RWPE1 (cell line): ENCODE measurements around the gene CKS1B.

ENCODE experiments used
- CTCF ChIA-PET: fragments of 350-600 bp; sonication (Branson Sonifier 250); formaldehyde crosslinking; extraction: SDS; loops from one replicate; lab custom pipeline; 2021; lab: Yijun Ruan, JAX
- POLR2A ChIA-PET: fragments of 400-600 bp; formaldehyde crosslinking; extraction: SDS; loops from one replicate; lab custom pipeline; 2020; ENCODE audit warnings: antibody characterized with exemption; ENCODE audit not compliant: low non-redundant PET; lab: Yijun Ruan, JAX
- DNase-seq: peaks from one replicate; pipeline ENCODE4 v3.0.0; 2012; ENCODE audit warnings: low spot score
- H3K27ac ChIP-seq: fragments of 450-650 bp; 2 replicates; pipeline ENCODE4 v1.5.1; 2017
- CTCF ChIP-seq: fragments of 450-650 bp; conservative IDR thresholded peaks from 2 replicates; pipeline ENCODE4 v1.5.1; 2017; ENCODE audit warnings: low read depth, mild to moderate bottlenecking

CKS1B gene

GRCh38 chr1:155012776-155013602, 38.5 kb downstream of the CKS1B start:
- TF ChIP-seq CTCF: no peak
- POLR2A ChIA-PET: no interaction called here
- DNase-seq: no peak
- peak overlapping the region; percentile 100 for H3K27ac ChIP-seq
- CTCF ChIA-PET: interaction anchor here (1.2 to 1.3 kb wide), 2 partner anchors 9 to 40 kb away, joined by 3 read pairs; no protein-coding TSS in a partner anchor

DNA sequence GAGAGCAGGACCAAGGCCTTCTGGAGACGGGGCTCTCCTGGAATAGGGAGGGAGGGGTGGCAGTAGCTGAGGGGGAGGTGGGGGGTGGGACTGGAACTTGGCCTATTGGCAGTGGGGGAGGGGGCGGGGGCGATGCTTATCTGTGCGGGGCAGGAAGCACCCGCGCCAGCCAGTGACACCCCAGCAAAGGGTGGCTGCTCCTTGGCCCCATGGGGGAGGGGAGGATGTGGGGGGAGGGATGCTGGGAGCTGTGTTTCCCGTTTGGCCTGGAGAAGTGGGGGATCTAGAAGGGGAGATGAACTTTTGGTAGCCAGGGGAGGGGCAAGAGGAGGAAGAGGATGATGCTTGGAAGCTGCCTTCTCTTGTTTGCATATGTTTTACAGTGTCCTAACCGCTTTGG, 39.2 kb downstream of the CKS1B start:
- no peak for DNase-seq
- CTCF ChIA-PET: interaction anchor here (0.7 to 1.2 kb wide), 2 partner anchors 20 to 39 kb away, joined by 3 read pairs; no protein-coding TSS in a partner anchor
- peak overlapping the region; percentile 100 for H3K27ac ChIP-seq
- POLR2A ChIA-PET: no interaction called here
- TF ChIP-seq CTCF: no peak

DNA sequence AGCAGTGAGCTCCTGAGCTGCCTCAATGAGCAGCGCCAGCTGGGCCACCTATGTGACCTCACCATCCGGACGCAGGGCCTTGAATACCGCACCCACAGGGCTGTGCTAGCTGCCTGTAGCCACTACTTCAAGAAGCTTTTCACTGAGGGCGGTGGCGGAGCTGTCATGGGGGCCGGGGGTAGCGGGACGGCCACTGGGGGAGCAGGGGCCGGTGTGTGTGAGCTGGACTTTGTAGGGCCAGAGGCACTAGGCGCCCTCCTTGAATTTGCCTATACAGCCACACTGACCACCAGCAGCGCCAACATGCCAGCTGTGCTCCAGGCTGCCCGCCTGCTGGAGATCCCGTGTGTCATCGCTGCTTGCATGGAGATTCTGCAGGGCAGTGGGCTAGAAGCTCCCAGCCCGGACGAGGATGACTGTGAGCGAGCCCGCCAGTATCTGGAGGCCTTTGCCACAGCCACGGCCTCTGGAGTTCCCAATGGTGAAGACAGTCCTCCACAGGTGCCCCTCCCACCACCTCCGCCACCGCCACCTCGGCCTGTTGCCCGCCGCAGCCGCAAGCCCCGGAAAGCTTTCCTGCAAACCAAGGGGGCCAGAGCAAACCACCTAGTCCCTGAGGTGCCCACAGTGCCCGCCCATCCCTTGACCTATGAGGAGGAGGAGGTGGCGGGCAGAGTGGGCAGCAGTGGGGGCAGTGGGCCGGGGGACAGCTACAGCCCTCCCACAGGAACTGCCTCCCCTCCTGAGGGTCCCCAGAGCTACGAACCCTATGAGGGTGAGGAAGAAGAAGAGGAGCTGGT, 40.4 kb downstream of the CKS1B start:
- no peak for TF ChIP-seq CTCF
- ChIA-PET POLR2A (no interaction called here), CTCF (interaction anchor here (1.0 to 1.5 kb wide), 2 partner anchors 15 to 19 kb away, joined by 3 read pairs; no protein-coding TSS in a partner anchor)
- DNase-seq: no peak
- H3K27ac ChIP-seq: peak overlapping the region; percentile 100

DNA sequence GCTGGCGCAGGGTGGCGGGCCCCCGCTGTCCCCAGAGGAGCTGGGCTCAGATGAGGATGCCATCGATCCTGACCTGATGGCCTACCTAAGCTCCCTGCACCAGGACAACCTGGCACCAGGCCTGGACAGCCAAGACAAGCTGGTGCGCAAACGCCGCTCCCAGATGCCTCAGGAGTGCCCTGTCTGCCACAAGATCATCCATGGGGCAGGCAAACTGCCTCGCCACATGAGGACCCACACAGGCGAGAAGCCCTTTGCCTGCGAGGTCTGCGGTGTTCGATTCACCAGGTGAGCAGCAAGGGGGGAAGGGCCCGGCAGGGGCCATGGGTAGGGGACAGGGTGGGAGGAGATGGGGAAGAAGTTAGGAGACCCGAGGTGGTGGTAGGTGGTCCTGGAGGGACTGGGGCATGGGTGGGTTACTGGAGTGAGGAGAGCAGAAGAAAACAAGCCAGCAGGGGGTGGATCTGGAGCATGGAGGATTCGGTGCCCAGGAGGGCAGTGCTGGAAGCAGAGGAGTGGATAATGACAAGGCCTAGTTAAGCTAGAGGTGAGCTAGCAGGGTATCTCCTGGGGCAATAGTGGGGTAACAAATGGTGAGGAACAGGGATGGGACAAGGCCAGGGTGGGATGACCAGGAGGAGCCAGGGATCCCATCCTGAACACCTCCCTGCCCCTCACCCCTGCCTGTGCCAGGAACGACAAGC, 41.2 kb downstream of the CKS1B start:
- ChIA-PET POLR2A (no interaction called here), CTCF (interaction anchor here (1.0 to 2.7 kb wide), 3 partner anchors 12 to 19 kb away, joined by 3 to 26 read pairs (median 3); partner anchors contain the start of gene ZBTB7B)

GRCh38 chr1:155016231-155016831, 41.9 kb downstream of the CKS1B start:
- no peak for DNase-seq
- CTCF ChIA-PET: interaction anchor here (0.6 to 2.7 kb wide), 3 partner anchors 13 to 29 kb away, joined by 3 to 26 read pairs (median 4); partner anchors contain the start of gene ZBTB7B
- peak overlapping the region; percentile 100 for H3K27ac ChIP-seq
- POLR2A ChIA-PET: no interaction called here
- TF ChIP-seq CTCF: no peak

More for the DNA sequence above, 41.2 kb downstream of the CKS1B start:
- no peak for TF ChIP-seq CTCF
- H3K27ac ChIP-seq: peak overlapping the region; percentile 100
- DNase-seq: no peak
